ENCODE results near the gene IL1RN.

The IL1RN gene

DNA sequence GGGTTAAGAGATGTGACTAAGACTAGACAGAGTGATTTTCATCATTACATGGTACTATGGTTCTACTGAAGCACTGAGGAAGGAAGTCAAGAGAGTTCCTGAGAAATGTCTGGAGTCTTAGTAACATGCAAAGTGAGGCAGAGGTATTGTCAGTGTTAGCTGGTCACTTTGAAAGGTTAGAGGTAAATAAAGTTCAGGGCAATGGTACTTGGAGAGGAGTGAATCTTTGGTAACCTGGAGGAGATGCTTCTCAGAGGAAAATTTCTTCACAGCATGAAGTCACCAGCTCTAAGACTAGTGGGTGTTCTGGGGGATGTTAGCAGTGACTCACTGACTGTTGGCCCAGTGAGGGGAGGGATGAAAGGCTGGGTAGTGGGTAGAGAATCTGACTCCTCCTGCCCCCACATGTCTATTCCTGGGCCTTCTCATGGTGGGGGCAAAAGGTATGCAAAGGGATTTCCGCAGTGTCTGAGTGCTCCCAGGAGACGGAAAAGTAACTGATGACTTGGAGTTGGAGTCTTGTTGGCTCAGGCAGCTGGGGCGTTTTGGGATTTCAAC lies 23.3 kb upstream of the IL1RN start:
- DNase-seq: no peak

DNA sequence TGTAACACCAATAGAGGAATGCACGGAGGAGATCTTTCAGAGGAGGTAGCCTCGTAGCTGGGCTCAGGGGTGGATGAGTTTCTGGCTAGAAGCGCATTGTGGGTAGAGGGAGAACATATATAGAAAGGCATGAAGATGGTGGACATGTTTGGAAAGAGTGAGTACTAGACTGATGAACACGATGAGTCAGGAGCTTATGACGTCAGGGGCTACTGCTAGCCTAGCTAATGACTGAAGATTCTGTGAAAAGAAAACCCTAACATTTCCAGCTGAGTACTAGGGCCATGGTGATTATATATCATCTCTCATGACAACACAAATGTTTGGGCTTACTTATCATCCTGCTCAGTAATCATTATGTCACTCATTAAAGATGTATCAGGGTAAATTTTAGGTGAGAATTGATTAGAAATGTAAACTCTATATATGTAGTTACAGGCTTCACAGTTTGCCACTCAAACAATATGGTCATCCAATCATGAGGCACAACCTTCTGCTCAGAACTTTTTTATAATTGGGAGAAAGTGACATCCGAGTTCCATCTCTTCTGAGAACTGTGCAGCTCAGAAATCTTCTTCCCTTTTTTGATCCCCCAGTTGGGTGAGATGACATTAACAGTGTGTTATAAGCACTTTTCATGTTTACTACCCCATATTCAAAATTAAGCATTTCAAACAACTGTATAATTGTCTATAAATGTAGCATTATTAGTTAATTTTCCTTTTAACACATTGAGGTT lies 22.2 kb upstream of the IL1RN start:
- no peak for DNase-seq

DNA sequence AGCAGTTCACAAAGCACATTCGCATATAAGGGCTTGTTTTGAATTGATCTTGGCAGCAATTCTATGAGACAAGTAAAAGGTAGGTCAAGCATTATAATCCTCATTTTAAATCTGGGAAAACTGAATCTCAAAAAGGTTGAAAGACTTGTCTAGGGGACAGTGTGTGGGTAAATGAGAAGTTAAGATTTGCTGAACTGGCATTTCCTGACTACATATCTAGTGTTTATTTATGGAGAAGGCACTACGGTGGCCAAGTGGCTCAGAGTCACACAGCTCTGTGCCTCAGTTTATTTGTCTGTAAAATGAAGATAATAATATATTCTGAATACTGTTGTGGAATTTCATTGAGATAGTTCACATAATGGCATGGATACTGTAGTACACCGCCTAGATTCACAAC lies 16.3 kb upstream of the IL1RN start:
- DNase-seq: no peak

DNA sequence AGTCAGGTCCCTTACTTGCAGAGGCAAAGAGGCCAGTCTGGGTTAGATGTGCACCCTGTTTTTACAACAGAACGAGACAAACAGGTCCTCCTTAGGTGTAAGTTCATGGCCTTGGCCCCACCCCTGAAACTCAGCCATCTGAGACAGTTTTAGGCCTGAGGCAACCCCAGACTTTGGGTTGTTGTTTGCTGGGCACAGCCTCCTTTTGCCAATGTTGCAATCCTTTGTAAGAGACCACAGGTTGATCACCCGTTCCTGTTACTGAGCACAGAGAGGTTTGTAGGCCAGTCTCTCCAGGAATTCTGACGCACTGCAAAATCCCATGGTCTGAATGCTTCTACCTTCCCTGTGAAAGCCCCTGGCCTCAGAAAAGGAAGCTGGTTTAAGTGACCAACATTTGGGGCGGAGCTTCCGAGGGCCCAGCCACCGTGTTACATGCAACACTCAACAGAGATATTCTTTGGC lies 15.5 kb upstream of the IL1RN start:
- DNase-seq: no peak

DNA sequence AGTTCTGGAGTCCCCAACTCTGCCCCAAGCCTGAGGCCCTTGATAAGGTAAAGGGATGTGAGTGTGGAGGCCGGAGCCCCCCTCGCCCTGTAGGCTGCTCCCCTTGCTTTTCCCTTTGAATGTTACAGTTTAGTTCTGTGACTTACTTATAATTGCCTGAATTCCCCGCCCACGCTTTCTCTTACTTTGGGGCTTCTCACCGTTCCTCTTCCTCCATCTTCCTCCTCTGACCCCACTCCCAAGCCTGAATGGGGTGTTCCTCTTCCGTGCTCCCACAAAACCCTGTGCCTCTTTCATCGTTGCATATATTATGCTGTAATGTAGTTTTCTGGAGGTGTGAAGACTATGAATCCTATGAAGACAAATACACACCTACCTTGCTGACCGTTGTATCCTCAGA lies 15.0 kb upstream of the IL1RN start:
- no peak for DNase-seq

DNA sequence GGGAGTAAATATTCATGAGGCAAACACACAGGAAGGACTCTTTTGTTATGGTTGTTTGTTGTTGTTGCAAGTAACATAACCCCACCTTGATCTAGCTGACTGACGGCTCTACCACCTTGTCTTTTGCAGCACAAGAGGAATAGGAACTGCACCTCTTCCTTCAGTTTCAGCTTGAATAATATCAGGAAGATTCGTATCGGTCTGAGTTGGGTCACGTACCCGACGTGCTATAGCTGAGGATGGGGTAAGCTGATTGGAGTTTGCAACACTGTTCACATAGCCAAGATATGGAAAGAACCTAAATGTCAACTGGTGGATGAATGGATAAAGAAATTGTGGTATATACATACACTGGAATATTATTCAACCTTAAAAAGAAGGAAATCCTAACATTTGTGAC lies 14.5 kb upstream of the IL1RN start:
- no peak for DNase-seq

DNA sequence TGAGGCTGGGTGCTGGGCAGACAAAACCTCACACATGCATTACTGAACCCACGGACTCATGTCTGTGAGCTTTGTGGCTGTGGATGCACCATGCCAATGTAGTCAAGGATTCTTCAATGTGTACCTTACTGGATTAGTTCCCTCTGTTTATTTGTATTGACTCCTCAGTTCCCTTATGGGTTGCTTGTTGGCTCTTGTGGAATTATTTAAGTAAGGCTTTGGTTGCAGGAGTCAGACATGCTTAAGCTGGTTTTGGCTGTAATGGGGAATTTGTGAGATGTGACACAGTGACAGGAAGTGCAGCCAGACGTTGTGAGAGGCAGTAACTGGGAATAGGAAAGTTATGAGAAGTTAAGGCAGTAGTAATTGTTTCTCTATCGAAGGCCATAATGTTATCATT lies 13.6 kb upstream of the IL1RN start:
- DNase-seq: no peak

DNA sequence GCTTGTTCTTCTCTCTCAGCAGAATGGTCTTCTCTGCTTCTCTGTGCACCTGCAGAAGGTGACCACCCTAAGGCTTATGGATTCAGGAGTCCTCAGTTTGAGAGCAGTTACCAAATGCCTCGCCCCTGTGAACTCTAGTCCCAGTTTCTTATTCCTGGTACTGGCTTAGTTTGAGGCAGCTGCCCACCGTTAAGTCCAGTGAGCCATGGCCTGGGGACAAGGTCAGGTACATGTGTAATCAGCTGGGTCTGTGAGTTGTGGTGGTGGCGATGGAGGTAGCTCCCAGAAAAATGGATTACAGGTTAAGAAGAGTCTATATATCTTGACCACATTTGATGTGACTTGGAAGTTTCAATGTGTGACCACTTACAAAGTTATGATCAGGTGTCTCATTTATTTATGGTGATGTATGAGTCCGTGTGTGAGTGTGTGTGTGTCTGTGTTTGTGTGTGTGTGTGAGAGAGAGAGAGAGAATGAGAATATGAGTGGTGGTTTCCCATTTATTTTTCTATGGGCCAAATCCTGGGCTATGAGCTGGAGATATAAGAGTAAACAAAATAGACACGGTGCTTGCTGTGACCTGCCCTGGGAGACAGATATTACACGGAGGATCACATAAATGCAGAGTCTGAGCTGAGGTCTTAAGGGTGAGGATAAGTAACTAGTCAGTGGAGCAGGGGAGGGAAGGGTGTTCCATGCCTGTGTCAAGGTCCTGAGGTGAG lies 13.0 kb upstream of the IL1RN start:
- no peak for DNase-seq

DNA sequence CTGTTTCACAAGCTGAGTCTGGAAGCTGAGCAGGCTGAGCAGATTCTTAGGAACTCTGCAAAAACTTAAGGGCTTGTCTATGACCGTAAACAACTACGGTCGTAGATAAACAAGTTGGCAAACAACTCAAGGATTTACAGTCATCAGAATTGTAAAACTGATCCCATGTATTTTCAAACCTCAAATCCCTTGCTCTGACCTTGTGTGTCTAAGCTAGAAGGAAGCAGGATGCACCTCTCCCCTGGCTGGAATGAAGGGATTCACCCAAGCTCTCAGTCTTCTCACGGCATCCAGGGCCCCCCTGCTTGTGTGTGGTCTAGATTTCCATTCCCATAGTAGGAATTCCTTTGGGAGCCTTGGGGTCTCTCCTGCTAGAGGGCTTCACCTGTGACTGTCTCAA lies 12.4 kb upstream of the IL1RN start:
- no peak for DNase-seq

DNA sequence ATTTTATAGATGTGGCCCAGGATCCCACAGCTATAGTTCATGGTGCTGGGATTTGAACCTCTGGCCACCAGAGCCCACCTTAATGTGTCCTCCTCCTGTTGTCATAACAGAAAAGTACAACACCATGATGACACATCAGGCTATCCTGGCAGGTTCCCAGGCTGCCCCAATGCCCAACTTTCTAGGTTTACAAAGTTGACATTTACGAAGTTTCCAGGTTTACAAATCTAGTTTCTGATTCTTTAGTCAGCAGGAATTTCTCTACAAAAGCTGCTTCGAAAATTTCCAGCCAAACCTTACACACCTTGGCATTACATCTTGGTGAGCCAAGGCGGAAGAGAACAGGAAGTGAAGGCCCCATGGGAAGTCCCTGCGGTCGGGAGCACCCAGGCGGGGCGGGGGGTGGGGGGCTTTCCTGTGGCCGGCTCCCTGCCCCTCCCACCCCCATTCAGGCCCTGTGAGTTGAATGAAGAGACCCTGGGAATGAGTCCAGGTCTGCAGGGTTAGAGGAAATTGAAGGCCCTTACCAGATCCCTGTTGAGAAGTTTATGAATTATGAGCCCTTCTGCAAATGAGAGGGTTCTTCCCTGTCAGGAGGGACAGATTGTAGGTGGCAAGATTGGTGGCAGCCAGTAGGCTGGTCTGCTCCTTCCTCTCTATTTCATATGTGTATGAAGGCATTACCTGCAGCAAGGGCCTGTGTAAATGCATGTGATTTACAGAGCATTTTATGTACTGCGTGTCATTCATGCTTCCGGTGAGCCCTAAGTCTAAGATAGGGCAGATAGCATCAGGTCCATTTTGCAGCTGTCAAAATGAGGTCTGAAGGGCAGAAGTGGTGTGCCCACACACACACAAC lies 11.1 kb upstream of the IL1RN start:
- no peak for DNase-seq

DNA sequence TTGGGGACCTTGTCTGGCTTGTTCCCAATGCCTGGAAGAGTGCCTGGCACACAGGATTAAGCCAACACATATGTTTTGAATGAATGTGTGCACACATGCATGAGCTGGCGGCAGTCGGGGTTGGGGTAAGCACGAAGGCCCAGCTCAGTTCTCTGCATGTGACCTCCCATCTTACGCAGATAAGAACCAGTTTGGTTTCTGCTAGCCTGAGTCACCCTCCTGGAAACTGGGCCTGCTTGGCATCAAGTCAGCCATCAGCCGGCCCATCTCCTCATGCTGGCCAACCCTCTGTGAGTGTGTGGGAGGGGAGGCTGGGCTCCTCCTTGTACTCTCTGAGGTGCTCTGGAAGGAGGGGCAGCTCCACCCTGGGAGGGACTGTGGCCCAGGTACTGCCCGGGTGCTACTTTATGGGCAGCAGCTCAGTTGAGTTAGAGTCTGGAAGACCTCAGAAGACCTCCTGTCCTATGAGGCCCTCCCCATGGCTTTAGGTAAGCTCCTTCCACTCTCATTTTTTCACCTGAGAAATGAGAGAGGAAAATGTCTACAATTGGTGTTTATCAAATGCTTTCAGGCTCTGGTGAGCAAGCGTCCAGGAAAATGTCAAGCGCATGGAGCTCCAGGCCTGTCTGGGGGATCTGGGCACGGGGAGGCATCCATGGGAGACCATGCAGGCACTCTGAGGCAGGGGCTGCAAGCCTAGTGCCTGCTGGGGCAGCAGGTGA lies 9.7 kb upstream of the IL1RN start:
- DNase-seq: no peak

DNA sequence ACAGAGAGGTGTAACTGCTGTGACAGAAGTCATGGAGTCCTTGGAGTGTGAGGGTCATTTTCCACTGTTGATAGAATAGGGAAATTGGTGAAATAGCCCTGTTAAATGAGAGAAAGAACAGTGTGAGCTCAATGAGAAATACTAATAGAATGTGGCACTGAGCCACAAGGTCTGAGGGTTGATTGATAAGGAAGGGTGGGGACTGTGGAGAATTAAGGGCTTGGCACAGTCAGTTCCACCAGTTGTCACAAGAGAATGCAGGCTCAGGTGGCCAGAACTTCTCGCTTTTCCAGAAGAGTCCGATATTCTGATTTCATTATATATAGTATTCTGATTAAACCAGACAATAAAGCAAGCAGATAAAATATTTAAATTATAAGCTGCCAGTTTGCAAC lies 9.1 kb upstream of the IL1RN start:
- DNase-seq: no peak

DNA sequence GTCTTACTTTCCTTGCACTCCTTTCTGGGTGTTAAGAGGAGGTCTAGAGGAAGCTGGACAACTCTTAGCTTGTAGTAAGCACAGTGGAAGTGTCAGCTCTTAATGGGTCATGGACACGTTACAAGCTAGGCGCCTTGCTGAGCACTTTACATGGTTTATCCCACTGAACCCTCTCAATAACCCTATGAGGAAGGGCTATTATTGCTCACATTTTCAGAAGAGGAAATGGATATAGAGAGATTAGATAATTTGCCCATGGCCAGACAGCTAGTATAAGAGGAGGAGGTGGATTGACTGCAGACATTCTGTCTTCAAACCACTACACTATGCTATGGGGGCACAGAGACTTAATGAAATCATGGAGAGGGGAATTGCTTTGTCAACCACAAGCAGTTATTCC lies 8.3 kb upstream of the IL1RN start:
- no peak for DNase-seq

DNA sequence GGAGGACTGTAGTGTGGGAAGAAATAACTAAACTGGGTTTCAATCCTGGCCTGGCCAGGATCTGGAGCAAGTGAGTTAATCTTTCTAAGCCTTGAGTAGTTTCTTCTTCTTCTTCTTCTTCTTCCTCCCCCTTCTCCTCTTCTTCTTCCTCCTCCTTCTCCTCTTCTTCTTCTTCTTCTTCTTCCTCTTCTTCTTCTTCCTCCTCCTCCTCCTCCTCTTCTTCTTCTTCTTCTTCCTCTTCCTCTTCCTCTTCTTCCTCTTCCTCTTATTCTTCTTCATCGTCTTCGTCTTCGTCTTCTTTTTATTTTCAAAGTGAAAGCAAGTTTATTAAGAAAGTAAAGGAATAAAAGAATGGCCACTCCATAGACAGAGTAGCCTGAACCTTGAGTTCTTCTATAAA lies 6.5 kb upstream of the IL1RN start:
- no peak for DNase-seq

DNA sequence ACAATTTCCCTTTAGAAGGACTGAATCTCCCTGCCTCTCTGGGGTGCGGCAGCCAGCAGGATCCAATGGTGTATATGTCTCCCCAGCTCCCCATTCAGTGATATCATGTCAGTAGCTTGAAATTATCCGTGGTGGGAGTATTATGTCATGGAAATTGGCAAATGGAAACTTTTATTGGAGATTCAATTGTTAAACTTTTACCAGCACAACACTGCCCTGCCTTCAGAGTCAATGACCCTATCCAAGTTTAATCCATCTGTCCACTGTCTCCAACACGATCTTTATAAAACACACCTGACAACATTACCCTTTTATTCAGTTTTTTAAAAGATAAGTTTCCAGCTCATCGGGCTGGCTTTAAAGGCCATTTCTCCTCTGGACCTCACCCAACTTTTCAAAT lies 5.0 kb upstream of the IL1RN start:
- no peak for DNase-seq

DNA sequence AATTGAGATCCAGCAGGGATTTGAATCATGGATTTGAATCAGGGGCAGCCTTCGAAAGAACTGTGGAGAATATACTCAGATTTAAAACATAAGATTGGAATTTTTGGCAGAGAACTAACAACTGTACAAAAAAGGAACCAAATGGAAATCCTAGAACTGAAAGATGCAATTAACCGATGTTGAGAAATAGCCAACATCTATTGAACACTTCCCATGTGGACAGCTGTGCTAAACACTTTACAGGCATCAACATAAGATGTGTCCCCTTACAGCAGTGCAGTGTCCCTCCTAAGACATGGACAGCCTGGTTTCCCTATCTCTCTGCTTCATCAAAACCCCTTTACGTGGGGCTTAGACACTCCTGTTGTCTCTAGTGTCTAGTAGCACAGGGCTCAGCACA lies 3.7 kb upstream of the IL1RN start:
- no peak for DNase-seq

DNA sequence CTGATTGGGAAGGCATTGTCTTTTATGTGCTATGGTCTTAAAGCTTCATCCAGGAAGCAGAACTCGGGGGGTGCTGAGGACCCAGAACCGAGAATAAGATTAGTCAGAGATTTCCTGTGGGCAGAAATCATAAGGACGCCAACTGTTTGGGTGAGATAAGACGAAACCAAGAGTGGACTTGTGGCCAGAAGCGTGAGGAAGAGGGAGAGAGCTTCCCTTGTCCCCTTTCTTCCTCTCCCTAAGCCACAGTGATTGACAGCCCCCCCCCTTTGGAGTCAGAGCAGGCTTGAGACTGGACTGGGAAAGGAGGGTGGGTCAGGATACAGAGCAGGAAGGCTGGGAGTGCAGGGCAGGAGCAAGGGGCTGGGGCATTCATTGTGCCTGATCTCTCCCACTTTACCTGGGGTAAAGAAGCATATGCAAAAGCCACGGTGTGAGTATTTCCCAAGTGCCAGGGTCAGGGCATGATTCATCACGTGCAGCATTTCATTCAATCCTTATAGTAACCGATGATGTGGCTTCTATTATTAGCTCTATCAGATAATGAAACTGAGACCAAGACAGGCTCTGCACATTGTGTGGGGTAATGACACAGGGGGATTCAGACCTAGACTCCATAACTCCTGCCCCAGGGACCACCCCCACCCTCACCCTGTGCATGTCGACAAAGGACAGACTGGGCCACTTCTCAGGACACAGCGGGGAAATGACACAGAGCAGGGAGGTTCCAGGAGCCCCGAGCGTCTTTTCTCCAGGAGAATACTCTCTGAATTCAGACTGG lies 3.0 kb upstream of the IL1RN start:
- DNase-seq: no peak

DNA sequence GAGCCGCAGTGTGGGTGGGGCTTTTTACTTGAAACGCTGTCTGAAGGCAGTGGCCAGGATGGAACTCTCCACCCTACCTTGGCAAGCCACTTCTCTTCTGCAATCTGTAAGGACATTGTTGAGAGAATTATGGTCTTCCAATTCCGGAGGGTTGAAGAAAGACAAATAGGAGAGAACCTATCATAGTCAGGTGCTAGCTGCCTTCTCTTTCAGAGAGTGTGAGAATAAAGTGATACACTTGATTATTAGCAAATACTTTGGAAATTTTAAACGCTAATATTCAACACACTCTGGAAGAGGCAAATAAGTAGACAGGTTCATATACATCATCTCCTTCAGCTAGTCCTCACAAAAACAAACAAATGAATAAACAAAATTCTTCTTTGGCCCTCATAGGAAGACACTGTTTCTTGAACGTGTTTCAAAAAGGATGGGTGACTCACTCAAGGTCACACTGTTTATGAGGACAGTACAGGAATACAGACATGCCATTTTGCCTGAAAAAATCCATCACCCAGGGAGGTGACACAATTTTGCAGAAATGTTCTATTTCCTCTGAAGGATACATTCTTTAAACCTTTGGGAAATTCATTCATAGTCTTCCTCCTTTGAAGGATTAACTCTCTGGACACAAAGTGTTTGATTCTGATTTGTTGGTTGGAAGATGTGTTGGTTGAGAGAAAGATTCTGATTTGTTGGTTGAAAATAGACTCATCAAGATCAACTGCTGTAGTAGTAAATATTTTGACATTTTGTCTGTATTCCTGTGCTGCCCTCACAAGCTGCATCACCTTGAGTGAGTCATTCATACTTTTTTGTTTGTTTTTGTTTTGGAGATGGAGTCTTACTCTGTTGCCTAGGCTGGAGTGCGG lies 2.2 kb upstream of the IL1RN start:
- no peak for DNase-seq

DNA sequence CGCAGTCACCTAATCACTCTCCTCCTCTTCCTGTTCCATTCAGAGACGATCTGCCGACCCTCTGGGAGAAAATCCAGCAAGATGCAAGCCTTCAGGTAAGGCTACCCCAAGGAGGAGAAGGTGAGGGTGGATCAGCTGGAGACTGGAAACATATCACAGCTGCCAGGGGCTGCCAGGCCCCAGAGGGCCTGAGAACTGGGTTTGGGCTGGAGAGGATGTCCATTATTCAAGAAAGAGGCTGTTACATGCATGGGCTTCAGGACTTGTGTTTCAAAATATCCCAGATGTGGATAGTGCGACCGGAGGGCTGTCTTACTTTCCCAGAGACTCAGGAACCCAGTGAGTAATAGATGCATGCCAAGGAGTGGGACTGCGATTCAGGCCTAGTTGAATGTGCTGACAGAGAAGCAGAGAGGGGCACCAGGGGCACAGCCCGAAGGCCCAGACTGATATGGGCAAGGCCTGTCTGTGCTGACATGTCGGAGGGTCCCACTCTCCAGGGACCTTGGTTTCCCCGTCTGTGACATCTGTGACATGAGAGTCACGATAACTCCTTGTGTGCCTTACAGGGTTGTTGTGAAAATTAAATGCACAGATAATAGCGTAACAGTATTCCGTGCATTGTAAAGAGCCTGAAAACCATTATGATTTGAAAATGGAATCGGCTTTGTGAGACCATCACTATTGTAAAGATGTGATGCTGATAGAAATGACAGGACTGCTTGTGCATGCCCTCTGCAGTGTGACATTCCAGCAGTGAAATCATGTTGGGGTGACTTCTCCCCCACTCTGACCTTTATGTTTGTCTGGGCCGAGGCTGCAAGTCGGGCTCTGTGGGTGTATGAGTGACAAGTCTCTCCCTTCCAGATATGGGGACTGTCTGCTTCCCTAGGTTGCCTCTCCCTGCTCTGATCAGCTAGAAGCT lies 510 bp downstream of the IL1RN start:
- DNase-seq: no peak

Measured in NCI-H1092 (cell line).